ENCODE data around the gene SASH1.

DNA sequence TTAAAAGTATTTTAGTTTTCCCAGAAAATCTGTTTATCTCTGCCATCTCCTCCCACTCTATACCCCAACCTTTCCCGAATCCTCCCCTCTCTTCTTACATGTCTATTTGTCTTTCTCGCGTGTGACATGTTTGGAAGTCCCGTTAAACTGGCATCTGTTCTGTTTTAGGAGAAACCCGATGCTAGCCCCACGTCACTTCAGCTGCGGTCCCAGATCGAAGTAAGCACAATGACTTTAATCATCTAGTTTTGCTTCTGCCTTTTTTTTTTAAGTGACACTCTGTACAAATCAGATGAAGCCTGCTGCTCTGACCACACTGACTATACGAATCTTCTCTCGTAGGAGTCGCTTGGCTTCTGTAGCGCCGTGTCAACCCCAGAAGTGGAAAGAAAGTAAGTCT, 97.4 kb downstream of the SASH1 start:
- TF ChIP-seq, protein P1, sequence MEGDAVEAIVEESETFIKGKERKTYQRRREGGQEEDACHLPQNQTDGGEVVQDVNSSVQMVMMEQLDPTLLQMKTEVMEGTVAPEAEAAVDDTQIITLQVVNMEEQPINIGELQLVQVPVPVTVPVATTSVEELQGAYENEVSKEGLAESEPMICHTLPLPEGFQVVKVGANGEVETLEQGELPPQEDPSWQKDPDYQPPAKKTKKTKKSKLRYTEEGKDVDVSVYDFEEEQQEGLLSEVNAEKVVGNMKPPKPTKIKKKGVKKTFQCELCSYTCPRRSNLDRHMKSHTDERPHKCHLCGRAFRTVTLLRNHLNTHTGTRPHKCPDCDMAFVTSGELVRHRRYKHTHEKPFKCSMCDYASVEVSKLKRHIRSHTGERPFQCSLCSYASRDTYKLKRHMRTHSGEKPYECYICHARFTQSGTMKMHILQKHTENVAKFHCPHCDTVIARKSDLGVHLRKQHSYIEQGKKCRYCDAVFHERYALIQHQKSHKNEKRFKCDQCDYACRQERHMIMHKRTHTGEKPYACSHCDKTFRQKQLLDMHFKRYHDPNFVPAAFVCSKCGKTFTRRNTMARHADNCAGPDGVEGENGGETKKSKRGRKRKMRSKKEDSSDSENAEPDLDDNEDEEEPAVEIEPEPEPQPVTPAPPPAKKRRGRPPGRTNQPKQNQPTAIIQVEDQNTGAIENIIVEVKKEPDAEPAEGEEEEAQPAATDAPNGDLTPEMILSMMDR (IDR thresholded peaks at IDR 0.05) = no peak
- TF ChIP-seq ETV6 (CRISPR knock-in tag; IDR thresholded peaks at IDR 0.05) (no peak), FOXJ3 (CRISPR knock-in tag; IDR thresholded peaks at IDR 0.05; ENCODE audit: borderline replicate concordance) (no peak), CREM (CRISPR knock-in tag; IDR thresholded peaks at IDR 0.05) (no peak), TEAD4 (CRISPR knock-in tag; IDR thresholded peaks at IDR 0.05) (no peak), ELF4 (CRISPR knock-in tag; IDR thresholded peaks at IDR 0.05; ENCODE audit: low read depth) (no peak), NR2C2 (CRISPR knock-in tag; IDR thresholded peaks at IDR 0.05) (no peak), GRHL2 (CRISPR knock-in tag; IDR thresholded peaks at IDR 0.05; ENCODE audit: insufficient replicate concordance, severe bottlenecking) (no peak)
- TF ChIP-seq, protein P2, sequence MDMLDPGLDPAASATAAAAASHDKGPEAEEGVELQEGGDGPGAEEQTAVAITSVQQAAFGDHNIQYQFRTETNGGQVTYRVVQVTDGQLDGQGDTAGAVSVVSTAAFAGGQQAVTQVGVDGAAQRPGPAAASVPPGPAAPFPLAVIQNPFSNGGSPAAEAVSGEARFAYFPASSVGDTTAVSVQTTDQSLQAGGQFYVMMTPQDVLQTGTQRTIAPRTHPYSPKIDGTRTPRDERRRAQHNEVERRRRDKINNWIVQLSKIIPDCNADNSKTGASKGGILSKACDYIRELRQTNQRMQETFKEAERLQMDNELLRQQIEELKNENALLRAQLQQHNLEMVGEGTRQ (CRISPR knock-in tag; IDR thresholded peaks at IDR 0.05) = no peak
- TF ChIP-seq, protein P3, sequence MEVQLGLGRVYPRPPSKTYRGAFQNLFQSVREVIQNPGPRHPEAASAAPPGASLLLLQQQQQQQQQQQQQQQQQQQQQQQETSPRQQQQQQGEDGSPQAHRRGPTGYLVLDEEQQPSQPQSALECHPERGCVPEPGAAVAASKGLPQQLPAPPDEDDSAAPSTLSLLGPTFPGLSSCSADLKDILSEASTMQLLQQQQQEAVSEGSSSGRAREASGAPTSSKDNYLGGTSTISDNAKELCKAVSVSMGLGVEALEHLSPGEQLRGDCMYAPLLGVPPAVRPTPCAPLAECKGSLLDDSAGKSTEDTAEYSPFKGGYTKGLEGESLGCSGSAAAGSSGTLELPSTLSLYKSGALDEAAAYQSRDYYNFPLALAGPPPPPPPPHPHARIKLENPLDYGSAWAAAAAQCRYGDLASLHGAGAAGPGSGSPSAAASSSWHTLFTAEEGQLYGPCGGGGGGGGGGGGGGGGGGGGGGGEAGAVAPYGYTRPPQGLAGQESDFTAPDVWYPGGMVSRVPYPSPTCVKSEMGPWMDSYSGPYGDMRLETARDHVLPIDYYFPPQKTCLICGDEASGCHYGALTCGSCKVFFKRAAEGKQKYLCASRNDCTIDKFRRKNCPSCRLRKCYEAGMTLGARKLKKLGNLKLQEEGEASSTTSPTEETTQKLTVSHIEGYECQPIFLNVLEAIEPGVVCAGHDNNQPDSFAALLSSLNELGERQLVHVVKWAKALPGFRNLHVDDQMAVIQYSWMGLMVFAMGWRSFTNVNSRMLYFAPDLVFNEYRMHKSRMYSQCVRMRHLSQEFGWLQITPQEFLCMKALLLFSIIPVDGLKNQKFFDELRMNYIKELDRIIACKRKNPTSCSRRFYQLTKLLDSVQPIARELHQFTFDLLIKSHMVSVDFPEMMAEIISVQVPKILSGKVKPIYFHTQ (CRISPR knock-in tag; IDR thresholded peaks at IDR 0.05) = no peak
- TF ChIP-seq, protein P4, sequence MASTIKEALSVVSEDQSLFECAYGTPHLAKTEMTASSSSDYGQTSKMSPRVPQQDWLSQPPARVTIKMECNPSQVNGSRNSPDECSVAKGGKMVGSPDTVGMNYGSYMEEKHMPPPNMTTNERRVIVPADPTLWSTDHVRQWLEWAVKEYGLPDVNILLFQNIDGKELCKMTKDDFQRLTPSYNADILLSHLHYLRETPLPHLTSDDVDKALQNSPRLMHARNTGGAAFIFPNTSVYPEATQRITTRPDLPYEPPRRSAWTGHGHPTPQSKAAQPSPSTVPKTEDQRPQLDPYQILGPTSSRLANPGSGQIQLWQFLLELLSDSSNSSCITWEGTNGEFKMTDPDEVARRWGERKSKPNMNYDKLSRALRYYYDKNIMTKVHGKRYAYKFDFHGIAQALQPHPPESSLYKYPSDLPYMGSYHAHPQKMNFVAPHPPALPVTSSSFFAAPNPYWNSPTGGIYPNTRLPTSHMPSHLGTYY (CRISPR knock-in tag; IDR thresholded peaks at IDR 0.05) = no peak
- TF ChIP-seq, protein P5, sequence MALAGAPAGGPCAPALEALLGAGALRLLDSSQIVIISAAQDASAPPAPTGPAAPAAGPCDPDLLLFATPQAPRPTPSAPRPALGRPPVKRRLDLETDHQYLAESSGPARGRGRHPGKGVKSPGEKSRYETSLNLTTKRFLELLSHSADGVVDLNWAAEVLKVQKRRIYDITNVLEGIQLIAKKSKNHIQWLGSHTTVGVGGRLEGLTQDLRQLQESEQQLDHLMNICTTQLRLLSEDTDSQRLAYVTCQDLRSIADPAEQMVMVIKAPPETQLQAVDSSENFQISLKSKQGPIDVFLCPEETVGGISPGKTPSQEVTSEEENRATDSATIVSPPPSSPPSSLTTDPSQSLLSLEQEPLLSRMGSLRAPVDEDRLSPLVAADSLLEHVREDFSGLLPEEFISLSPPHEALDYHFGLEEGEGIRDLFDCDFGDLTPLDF (CRISPR knock-in tag; IDR thresholded peaks at IDR 0.05) = no peak
- TF ChIP-seq, protein P6, sequence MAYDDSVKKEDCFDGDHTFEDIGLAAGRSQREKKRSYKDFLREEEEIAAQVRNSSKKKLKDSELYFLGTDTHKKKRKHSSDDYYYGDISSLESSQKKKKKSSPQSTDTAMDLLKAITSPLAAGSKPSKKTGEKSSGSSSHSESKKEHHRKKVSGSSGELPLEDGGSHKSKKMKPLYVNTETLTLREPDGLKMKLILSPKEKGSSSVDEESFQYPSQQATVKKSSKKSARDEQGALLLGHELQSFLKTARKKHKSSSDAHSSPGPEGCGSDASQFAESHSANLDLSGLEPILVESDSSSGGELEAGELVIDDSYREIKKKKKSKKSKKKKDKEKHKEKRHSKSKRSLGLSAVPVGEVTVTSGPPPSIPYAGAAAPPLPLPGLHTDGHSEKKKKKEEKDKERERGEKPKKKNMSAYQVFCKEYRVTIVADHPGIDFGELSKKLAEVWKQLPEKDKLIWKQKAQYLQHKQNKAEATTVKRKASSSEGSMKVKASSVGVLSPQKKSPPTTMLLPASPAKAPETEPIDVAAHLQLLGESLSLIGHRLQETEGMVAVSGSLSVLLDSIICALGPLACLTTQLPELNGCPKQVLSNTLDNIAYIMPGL (CRISPR knock-in tag; IDR thresholded peaks at IDR 0.05) = no peak
- TF ChIP-seq, protein P7, sequence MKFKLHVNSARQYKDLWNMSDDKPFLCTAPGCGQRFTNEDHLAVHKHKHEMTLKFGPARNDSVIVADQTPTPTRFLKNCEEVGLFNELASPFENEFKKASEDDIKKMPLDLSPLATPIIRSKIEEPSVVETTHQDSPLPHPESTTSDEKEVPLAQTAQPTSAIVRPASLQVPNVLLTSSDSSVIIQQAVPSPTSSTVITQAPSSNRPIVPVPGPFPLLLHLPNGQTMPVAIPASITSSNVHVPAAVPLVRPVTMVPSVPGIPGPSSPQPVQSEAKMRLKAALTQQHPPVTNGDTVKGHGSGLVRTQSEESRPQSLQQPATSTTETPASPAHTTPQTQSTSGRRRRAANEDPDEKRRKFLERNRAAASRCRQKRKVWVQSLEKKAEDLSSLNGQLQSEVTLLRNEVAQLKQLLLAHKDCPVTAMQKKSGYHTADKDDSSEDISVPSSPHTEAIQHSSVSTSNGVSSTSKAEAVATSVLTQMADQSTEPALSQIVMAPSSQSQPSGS (CRISPR knock-in tag; IDR thresholded peaks at IDR 0.05; ENCODE audit: borderline replicate concordance, low read depth) = no peak

Measured in WTC11 (cell line).